Stomach (tissue), 4 donors: ENCODE results near the gene ZNF385C.

ENCODE experiments used
- EP300 ChIP-seq: sonication (generic); formaldehyde crosslinking; IDR thresholded peaks from one replicate; pipeline ENCODE4 v1.6.1; 2017; ENCODE audit warnings: antibody characterized with exemption
- POLR2A ChIP-seq, 4 donors: fragments of 450-650 bp; IDR thresholded peaks; one replicate each; pipeline ENCODE4 v1.6.1; 2016; ENCODE audit warnings: antibody characterized with exemption in 4 of 4, control low read depth in 2 of 4, mild to moderate bottlenecking in 1 of 4, moderate library complexity in 1 of 4
- POLR2AphosphoS5 ChIP-seq, 3 donors: sonication (generic); formaldehyde crosslinking; IDR thresholded peaks; one replicate each; pipeline ENCODE4 v1.6.1; 2016; ENCODE audit warnings: antibody characterized with exemption in 3 of 3
- TF ChIP-seq, protein P1 (sequence below), 7 experiments: fragments of 450-650 bp in 4 of 7; fragments of 200-600 bp in 3 of 7; sonication (generic) in 3 of 7; IDR thresholded peaks; one replicate each; pipeline ENCODE4 v1.5.1; 2016 to 2019; ENCODE audit warnings: antibody characterized with exemption in 7 of 7, control low read depth in 2 of 7, mild to moderate bottlenecking in 1 of 7

DNA sequence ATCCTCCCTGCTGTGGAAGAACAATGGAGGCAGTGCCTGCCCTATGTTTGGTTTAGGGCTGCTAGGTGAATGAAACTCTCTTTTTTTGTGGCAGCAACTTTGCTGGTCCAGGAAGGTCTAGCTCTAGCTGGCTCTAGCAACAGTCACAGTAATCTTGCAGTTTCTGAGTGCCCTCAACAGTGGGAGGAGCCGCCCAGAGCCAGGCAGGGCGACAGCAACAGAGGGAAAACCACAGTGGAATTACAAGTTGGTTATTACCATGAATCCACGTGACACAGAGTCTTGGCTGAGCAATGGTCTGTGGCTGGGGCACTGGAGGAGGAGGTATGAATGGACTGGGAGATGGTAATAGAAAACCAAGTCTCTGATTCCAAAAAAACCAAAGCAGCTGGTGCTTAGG lies 34.7 kb upstream of the ZNF385C start:
- TF ChIP-seq POLR2AphosphoS5 (IDR thresholded peaks at IDR 0.05) (peak in 2 of 3 donors; percentile 58 to 71), EP300 (no peak), POLR2A (IDR thresholded peaks at IDR 0.05) (no peak)
- TF ChIP-seq, protein P1, sequence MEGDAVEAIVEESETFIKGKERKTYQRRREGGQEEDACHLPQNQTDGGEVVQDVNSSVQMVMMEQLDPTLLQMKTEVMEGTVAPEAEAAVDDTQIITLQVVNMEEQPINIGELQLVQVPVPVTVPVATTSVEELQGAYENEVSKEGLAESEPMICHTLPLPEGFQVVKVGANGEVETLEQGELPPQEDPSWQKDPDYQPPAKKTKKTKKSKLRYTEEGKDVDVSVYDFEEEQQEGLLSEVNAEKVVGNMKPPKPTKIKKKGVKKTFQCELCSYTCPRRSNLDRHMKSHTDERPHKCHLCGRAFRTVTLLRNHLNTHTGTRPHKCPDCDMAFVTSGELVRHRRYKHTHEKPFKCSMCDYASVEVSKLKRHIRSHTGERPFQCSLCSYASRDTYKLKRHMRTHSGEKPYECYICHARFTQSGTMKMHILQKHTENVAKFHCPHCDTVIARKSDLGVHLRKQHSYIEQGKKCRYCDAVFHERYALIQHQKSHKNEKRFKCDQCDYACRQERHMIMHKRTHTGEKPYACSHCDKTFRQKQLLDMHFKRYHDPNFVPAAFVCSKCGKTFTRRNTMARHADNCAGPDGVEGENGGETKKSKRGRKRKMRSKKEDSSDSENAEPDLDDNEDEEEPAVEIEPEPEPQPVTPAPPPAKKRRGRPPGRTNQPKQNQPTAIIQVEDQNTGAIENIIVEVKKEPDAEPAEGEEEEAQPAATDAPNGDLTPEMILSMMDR (IDR thresholded peaks at IDR 0.05), result no peak
